Ectodermal cell (in vitro differentiated cells): ENCODE data around the gene MEG3.

ENCODE experiments used
- H3K27ac ChIP-seq: 2 replicates; pipeline ENCODE4 v1.7.0; 2013; ENCODE audit warnings: mild to moderate bottlenecking, low read depth, low read length; ENCODE audit not compliant: insufficient read depth, poor library complexity, severe bottlenecking
- H3K27me3 ChIP-seq: 2 replicates; pipeline ENCODE4 v1.7.0; 2013; ENCODE audit warnings: mild to moderate bottlenecking, low read length; ENCODE audit not compliant: insufficient read depth, control insufficient read depth, poor library complexity, severe bottlenecking
- H3K36me3 ChIP-seq: one replicate; pipeline ENCODE4 v1.7.0; 2013; ENCODE audit warnings: low read length; ENCODE audit not compliant: control insufficient read depth, insufficient read depth
- H3K4me1 ChIP-seq: one replicate; pipeline ENCODE4 v1.7.0; 2013; ENCODE audit warnings: low read length; ENCODE audit not compliant: control insufficient read depth, insufficient read depth
- H3K4me3 ChIP-seq: 2 replicates; pipeline ENCODE4 v1.7.0; 2013; ENCODE audit warnings: low read depth, low read length, control low read depth; ENCODE audit not compliant: insufficient read depth
- H3K9me3 ChIP-seq: 2 replicates; pipeline ENCODE4 v1.7.0; 2013; ENCODE audit warnings: mild to moderate bottlenecking, low read length, moderate library complexity; ENCODE audit not compliant: control insufficient read depth
- WGBS, 2 experiments: methylation state at CpG; one replicate each; pipeline ENCODE4 v1.1.7; 2013; ENCODE audit warnings: missing lambda C conversion rate in 2 of 2; 5-methylcytosine and 5-hydroxymethylcytosine counted together

MEG3 gene

GRCh38 chr14:100830681-100831080, 4.8 kb downstream of the MEG3 start:
- peaks cover 46% of the 10 kb centered on the region for H3K4me1 ChIP-seq
- no peaks in the 10 kb centered on the region for H3K27me3 ChIP-seq
- 16 to 22% methylated on average over 8 of the region's 8 CpGs for WGBS, 2 experiments
- no peak overlapping the region for H3K4me3 ChIP-seq
- H3K27ac ChIP-seq = peak overlapping the region; percentile 94
- H3K36me3 ChIP-seq = no peaks in the 10 kb centered on the region
- H3K9me3 ChIP-seq = peaks cover 5% of the 10 kb centered on the region

GRCh38 chr14:100832311-100832960, 6.5 kb downstream of the MEG3 start:
- Histone ChIP-seq H3K9me3 (peaks cover 3% of the 10 kb centered on the region), H3K36me3 (no peaks in the 10 kb centered on the region), H3K27me3 (no peaks in the 10 kb centered on the region), H3K27ac (peak overlapping the region; percentile 94), H3K4me1 (peaks cover 51% of the 10 kb centered on the region), H3K4me3 (no peak overlapping the region)
- 28 to 39% methylated on average over 21 of the region's 21 CpGs for WGBS, 2 experiments

- no peaks in the 10 kb centered on the region for H3K36me3 ChIP-seq
- no peak overlapping the region for H3K4me3 ChIP-seq
- no peaks in the 10 kb centered on the region for H3K27me3 ChIP-seq
- WGBS, 2 experiments = 95% methylated on average over 15 of the region's 15 CpGs
- no peak overlapping the region for H3K27ac ChIP-seq
- peaks cover 64% of the 10 kb centered on the region for H3K4me1 ChIP-seq
- no peaks in the 10 kb centered on the region for H3K9me3 ChIP-seq
Measured at GRCh38 chr14:100834082-100834793, 8.3 kb downstream of the MEG3 start.

- Histone ChIP-seq H3K36me3 (no peaks in the 10 kb centered on the region), H3K27ac (no peak overlapping the region), H3K9me3 (no peaks in the 10 kb centered on the region), H3K4me1 (peaks cover 64% of the 10 kb centered on the region), H3K27me3 (no peaks in the 10 kb centered on the region), H3K4me3 (no peak overlapping the region)
- WGBS, 2 experiments = 86 to 88% methylated on average over 29 of the region's 29 CpGs
Measured at GRCh38 chr14:100834794-100835547, 9.1 kb downstream of the MEG3 start.

- H3K27me3 ChIP-seq = no peaks in the 10 kb centered on the region
- H3K4me1 ChIP-seq = peaks cover 66% of the 10 kb centered on the region
- H3K9me3 ChIP-seq = no peaks in the 10 kb centered on the region
- 90 to 94% methylated on average over 24 of the region's 24 CpGs for WGBS, 2 experiments
- H3K4me3 ChIP-seq = no peak overlapping the region
- no peaks in the 10 kb centered on the region for H3K36me3 ChIP-seq
- H3K27ac ChIP-seq = no peak overlapping the region
Measured at GRCh38 chr14:100835548-100836310, 9.8 kb downstream of the MEG3 start.

GRCh38 chr14:100836311-100836805, 10.4 kb downstream of the MEG3 start:
- 96% methylated on average over 12 of the region's 12 CpGs for WGBS, 2 experiments

GRCh38 chr14:100836941-100837804, 11.3 kb downstream of the MEG3 start:
- no peaks in the 10 kb centered on the region for H3K27me3 ChIP-seq
- H3K4me1 ChIP-seq = peaks cover 65% of the 10 kb centered on the region
- 91 to 92% methylated on average over 26 of the region's 26 CpGs for whole genome bisulfite sequencing, 2 experiments

More at GRCh38 chr14:100836311-100836805, 10.4 kb downstream of the MEG3 start:
- H3K4me1 ChIP-seq = peaks cover 66% of the 10 kb centered on the region
- H3K27ac ChIP-seq = no peak overlapping the region
- no peaks in the 10 kb centered on the region for H3K36me3 ChIP-seq
- H3K9me3 ChIP-seq = no peaks in the 10 kb centered on the region
- H3K4me3 ChIP-seq = no peak overlapping the region
- H3K27me3 ChIP-seq = no peaks in the 10 kb centered on the region

GRCh38 chr14:100837805-100838350, 12.0 kb downstream of the MEG3 start:
- no peaks in the 10 kb centered on the region for H3K27me3 ChIP-seq
- WGBS, 2 experiments = 70 to 72% methylated on average over 8 of the region's 8 CpGs
- H3K4me1 ChIP-seq = peaks cover 65% of the 10 kb centered on the region
- no peak overlapping the region for H3K4me3 ChIP-seq
- H3K9me3 ChIP-seq = no peaks in the 10 kb centered on the region
- no peak overlapping the region for H3K27ac ChIP-seq
- no peaks in the 10 kb centered on the region for H3K36me3 ChIP-seq

More at GRCh38 chr14:100836941-100837804, 11.3 kb downstream of the MEG3 start:
- peak overlapping the region; percentile 16 for H3K27ac ChIP-seq
- no peak overlapping the region for H3K4me3 ChIP-seq
- no peaks in the 10 kb centered on the region for H3K36me3 ChIP-seq
- H3K9me3 ChIP-seq = no peaks in the 10 kb centered on the region
